22Rv1 (cell line): Measurements from ENCODE around the gene ZNF581.

Experiments
- CTCF ChIP-seq: fragments of 450-650 bp; IDR thresholded peaks from 2 replicates; pipeline ENCODE4 v1.5.1; 2017; ENCODE audit warnings: mild to moderate bottlenecking
- ZFX ChIP-seq: fragments of 450-650 bp; IDR thresholded peaks from 2 replicates; pipeline ENCODE4 v1.6.1; 2017; ENCODE audit warnings: antibody characterized with exemption, borderline replicate concordance

- TF ChIP-seq CTCF = peak; percentile 65
- no peak for TF ChIP-seq ZFX
Observed at GRCh38 chr19:55640043-55640576, 3.3 kb upstream of the ZNF581 start.
